Thoracic aorta (tissue), 2 donors: Measurements from ENCODE around the gene LRP5. TPM values are rescaled to one million over a fixed set of nuclear protein-coding genes. Genes with fewer than 3 reads are reported as not detected.
"Not testable (repeated sequence)": the region's sequence is repeated elsewhere in the genome, so short reads cannot be mapped to it uniquely, and the experiment has no call there.

Experiments
- ATAC-seq: fragments of 150-250 bp; one replicate; pipeline ENCODE4 v1.8.0; 2017; ENCODE audit warnings: low read depth; ENCODE audit not compliant: insufficient number of reproducible peaks, low FRiP score
- DNase-seq: peaks from one replicate; pipeline ENCODE4 v3.0.0-alpha.2; 2020; ENCODE audit warnings: low spot score
- H3K27ac ChIP-seq, 2 donors: fragments of 200-600 bp; sonication (generic); 1 replicate in 1 of 2; 2 replicates in 1 of 2; pipeline ENCODE4 v1.5.1; 2016; ENCODE audit warnings: mild to moderate bottlenecking in 2 of 2, moderate library complexity in 2 of 2
- H3K27me3 ChIP-seq: fragments of 200-600 bp; sonication (generic); replicated peaks from 2 replicates; pipeline ENCODE4 v1.6.0; 2016; ENCODE audit warnings: mild to moderate bottlenecking; ENCODE audit not compliant: insufficient read depth
- H3K36me3 ChIP-seq: fragments of 200-600 bp; sonication (generic); one replicate; pipeline ENCODE4 v1.5.1; 2016
- H3K4me1 ChIP-seq, 2 donors: fragments of 200-600 bp; sonication (generic); 1 replicate in 1 of 2; 2 replicates in 1 of 2; pipeline versions ENCODE4 v1.5.1 to v1.6.0; 2016; ENCODE audit warnings: low read depth in 2 of 2, mild to moderate bottlenecking in 1 of 2; ENCODE audit not compliant: control insufficient read depth in 1 of 2
- H3K4me3 ChIP-seq: fragments of 200-600 bp; sonication (generic); 2 replicates; pipeline ENCODE4 v1.5.1; 2016; ENCODE audit warnings: mild to moderate bottlenecking
- H3K9me3 ChIP-seq: fragments of 200-600 bp; sonication (generic); 2 replicates; pipeline ENCODE4 v1.5.1; 2016
- CTCF ChIP-seq: fragments of 200-600 bp; sonication (generic); IDR thresholded peaks from one replicate; pipeline ENCODE4 v1.5.1; 2019; ENCODE audit warnings: antibody characterized with exemption
- total RNA-seq, 2 donors: library from RNA; depleted of rRNA; stranded (reverse); fragments of >200 nt; gene quantifications; one replicate each; pipeline versions ENCODE4 v1.1.0 to v1.2.3, GENCODE V29; 2016

Gene LRP5
- total RNA-seq, 2 donors from 2014 or later, result 67.2 to 99.1 TPM

- TF ChIP-seq CTCF, result no peak
- Histone ChIP-seq H3K4me1 (no peaks in the 10 kb centered on the region), H3K4me3 (no peak overlapping the region), H3K9me3 (no peaks in the 10 kb centered on the region), H3K36me3 (no peaks in the 10 kb centered on the region), H3K27me3 (no peaks in the 10 kb centered on the region), H3K27ac (no peak overlapping the region)
- no peak for ATAC-seq
- no peak for DNase-seq
Measured at GRCh38 chr11:68298659-68299516, 13.5 kb upstream of the LRP5 start.

GRCh38 chr11:68299517-68299879, 12.9 kb upstream of the LRP5 start:
- DNase-seq, H3K4me3 ChIP-seq, H3K4me1 ChIP-seq, H3K36me3 ChIP-seq, H3K9me3 ChIP-seq, H3K27ac ChIP-seq, H3K27me3 ChIP-seq, ATAC-seq: not testable (repeated sequence)

GRCh38 chr11:68300076-68300830, 12.1 kb upstream of the LRP5 start:
- TF ChIP-seq CTCF, result no peak
- no peaks in the 10 kb centered on the region for H3K27me3 ChIP-seq
- H3K9me3 ChIP-seq, result no peaks in the 10 kb centered on the region
- no peak overlapping the region for H3K27ac ChIP-seq
- DNase-seq, result no peak
- no peak overlapping the region for H3K4me3 ChIP-seq
- no peaks in the 10 kb centered on the region for H3K4me1 ChIP-seq
- ATAC-seq, result no peak
- no peaks in the 10 kb centered on the region for H3K36me3 ChIP-seq

GRCh38 chr11:68302256-68302655, 10.1 kb upstream of the LRP5 start:
- TF ChIP-seq CTCF, result no peak
- H3K27me3 ChIP-seq, result no peaks in the 10 kb centered on the region
- no peak overlapping the region for H3K27ac ChIP-seq
- H3K9me3 ChIP-seq, result no peaks in the 10 kb centered on the region
- no peak for ATAC-seq
- H3K4me1 ChIP-seq, result no peaks in the 10 kb centered on the region
- no peak for DNase-seq
- no peaks in the 10 kb centered on the region for H3K36me3 ChIP-seq
- no peak overlapping the region for H3K4me3 ChIP-seq

GRCh38 chr11:68302670-68303069, 9.7 kb upstream of the LRP5 start:
- no peak for TF ChIP-seq CTCF
- Histone ChIP-seq H3K27me3 (no peaks in the 10 kb centered on the region), H3K36me3 (no peaks in the 10 kb centered on the region), H3K4me1 (no peaks in the 10 kb centered on the region), H3K9me3 (no peaks in the 10 kb centered on the region), H3K4me3 (no peak overlapping the region), H3K27ac (no peak overlapping the region)
- DNase-seq (no peak), ATAC-seq (no peak)
